Measurements from ENCODE around the gene PIK3R6. TPM values are rescaled to one million over a fixed set of nuclear protein-coding genes. Genes with fewer than 3 reads are reported as not detected.

The PIK3R6 gene
- total RNA-seq, 1 donor from 2014 or later, result 0.56 TPM

GRCh38 chr17:8870406-8871040 lies 3.0 kb upstream of the PIK3R6 start:
- H3K27me3 Mint-ChIP-seq (ENCODE audit: unreplicated experiment), result peaks cover 20% of the 10 kb centered on the region
- H3K4me1 Mint-ChIP-seq (ENCODE audit: unreplicated experiment), result peaks cover 21% of the 10 kb centered on the region
- no peak overlapping the region for H3K4me3 Mint-ChIP-seq (ENCODE audit: unreplicated experiment)
- no peak for DNase-seq (ENCODE audit: low spot score)
- TF ChIP-seq, protein P1, sequence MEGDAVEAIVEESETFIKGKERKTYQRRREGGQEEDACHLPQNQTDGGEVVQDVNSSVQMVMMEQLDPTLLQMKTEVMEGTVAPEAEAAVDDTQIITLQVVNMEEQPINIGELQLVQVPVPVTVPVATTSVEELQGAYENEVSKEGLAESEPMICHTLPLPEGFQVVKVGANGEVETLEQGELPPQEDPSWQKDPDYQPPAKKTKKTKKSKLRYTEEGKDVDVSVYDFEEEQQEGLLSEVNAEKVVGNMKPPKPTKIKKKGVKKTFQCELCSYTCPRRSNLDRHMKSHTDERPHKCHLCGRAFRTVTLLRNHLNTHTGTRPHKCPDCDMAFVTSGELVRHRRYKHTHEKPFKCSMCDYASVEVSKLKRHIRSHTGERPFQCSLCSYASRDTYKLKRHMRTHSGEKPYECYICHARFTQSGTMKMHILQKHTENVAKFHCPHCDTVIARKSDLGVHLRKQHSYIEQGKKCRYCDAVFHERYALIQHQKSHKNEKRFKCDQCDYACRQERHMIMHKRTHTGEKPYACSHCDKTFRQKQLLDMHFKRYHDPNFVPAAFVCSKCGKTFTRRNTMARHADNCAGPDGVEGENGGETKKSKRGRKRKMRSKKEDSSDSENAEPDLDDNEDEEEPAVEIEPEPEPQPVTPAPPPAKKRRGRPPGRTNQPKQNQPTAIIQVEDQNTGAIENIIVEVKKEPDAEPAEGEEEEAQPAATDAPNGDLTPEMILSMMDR (IDR thresholded peaks at IDR 0.05; ENCODE audit: unreplicated experiment), result no peak
- peaks cover 6% of the 10 kb centered on the region for H3K36me3 Mint-ChIP-seq (ENCODE audit: low read depth, unreplicated experiment)
- no peaks in the 10 kb centered on the region for H3K9me3 Mint-ChIP-seq (ENCODE audit: unreplicated experiment)
- H3K27ac Mint-ChIP-seq (ENCODE audit: unreplicated experiment), result no peak overlapping the region

GRCh38 chr17:8869114-8869815 lies 1.8 kb upstream of the PIK3R6 start:
- Mint-ChIP-seq H3K27me3 (ENCODE audit: unreplicated experiment) (peaks cover 20% of the 10 kb centered on the region), H3K4me1 (ENCODE audit: unreplicated experiment) (peaks cover 22% of the 10 kb centered on the region), H3K4me3 (ENCODE audit: unreplicated experiment) (no peak overlapping the region), H3K36me3 (ENCODE audit: low read depth, unreplicated experiment) (peaks cover 6% of the 10 kb centered on the region), H3K27ac (ENCODE audit: unreplicated experiment) (no peak overlapping the region), H3K9me3 (ENCODE audit: unreplicated experiment) (no peaks in the 10 kb centered on the region)
- TF ChIP-seq, protein P1 (IDR thresholded peaks at IDR 0.05; ENCODE audit: unreplicated experiment), result no peak
- DNase-seq (ENCODE audit: low spot score), result no peak

GRCh38 chr17:8868529-8868951 lies 1.1 kb upstream of the PIK3R6 start:
- Mint-ChIP-seq H3K4me1 (ENCODE audit: unreplicated experiment) (peaks cover 15% of the 10 kb centered on the region), H3K9me3 (ENCODE audit: unreplicated experiment) (no peaks in the 10 kb centered on the region), H3K27ac (ENCODE audit: unreplicated experiment) (no peak overlapping the region)

GRCh38 chr17:8868092-8868491 lies 618 bp upstream of the PIK3R6 start:
- TF ChIP-seq, protein P1 (IDR thresholded peaks at IDR 0.05; ENCODE audit: unreplicated experiment), result no peak
- no peak for DNase-seq (ENCODE audit: low spot score)
- Mint-ChIP-seq H3K9me3 (ENCODE audit: unreplicated experiment) (no peaks in the 10 kb centered on the region), H3K27ac (ENCODE audit: unreplicated experiment) (no peak overlapping the region), H3K4me1 (ENCODE audit: unreplicated experiment) (peaks cover 12% of the 10 kb centered on the region), H3K4me3 (ENCODE audit: unreplicated experiment) (no peak overlapping the region), H3K36me3 (ENCODE audit: low read depth, unreplicated experiment) (peaks cover 6% of the 10 kb centered on the region), H3K27me3 (ENCODE audit: unreplicated experiment) (peaks cover 19% of the 10 kb centered on the region)

More at GRCh38 chr17:8868529-8868951, 1.1 kb upstream of the PIK3R6 start:
- Mint-ChIP-seq H3K27me3 (ENCODE audit: unreplicated experiment) (peaks cover 20% of the 10 kb centered on the region), H3K36me3 (ENCODE audit: low read depth, unreplicated experiment) (peaks cover 6% of the 10 kb centered on the region), H3K4me3 (ENCODE audit: unreplicated experiment) (no peak overlapping the region)
- DNase-seq (ENCODE audit: low spot score), result no peak
- TF ChIP-seq, protein P1 (IDR thresholded peaks at IDR 0.05; ENCODE audit: unreplicated experiment), result no peak

- H3K36me3 Mint-ChIP-seq (ENCODE audit: low read depth, unreplicated experiment), result peaks cover 6% of the 10 kb centered on the region
- H3K27me3 Mint-ChIP-seq (ENCODE audit: unreplicated experiment), result peaks cover 16% of the 10 kb centered on the region
- TF ChIP-seq, protein P1 (IDR thresholded peaks at IDR 0.05; ENCODE audit: unreplicated experiment), result no peak
- no peak overlapping the region for H3K27ac Mint-ChIP-seq (ENCODE audit: unreplicated experiment)
- H3K4me1 Mint-ChIP-seq (ENCODE audit: unreplicated experiment), result peaks cover 12% of the 10 kb centered on the region
- no peaks in the 10 kb centered on the region for H3K9me3 Mint-ChIP-seq (ENCODE audit: unreplicated experiment)
- no peak for DNase-seq (ENCODE audit: low spot score)
- no peak overlapping the region for H3K4me3 Mint-ChIP-seq (ENCODE audit: unreplicated experiment)
Observed at GRCh38 chr17:8865811-8866210, 1.7 kb downstream of the PIK3R6 start.

All from endothelial cell (in vitro differentiated cells).